Measurements from ENCODE around the gene EML2. TPM values are rescaled to one million over a fixed set of nuclear protein-coding genes. Genes with fewer than 3 reads are reported as not detected.
"Not testable (repeated sequence)": the region's sequence is repeated elsewhere in the genome, so short reads cannot be mapped to it uniquely, and the experiment has no call there.

The EML2 gene
- total RNA-seq, 8 experiments from 2014 or later = 11.7 to 49.2 (median 24.6) TPM

DNA sequence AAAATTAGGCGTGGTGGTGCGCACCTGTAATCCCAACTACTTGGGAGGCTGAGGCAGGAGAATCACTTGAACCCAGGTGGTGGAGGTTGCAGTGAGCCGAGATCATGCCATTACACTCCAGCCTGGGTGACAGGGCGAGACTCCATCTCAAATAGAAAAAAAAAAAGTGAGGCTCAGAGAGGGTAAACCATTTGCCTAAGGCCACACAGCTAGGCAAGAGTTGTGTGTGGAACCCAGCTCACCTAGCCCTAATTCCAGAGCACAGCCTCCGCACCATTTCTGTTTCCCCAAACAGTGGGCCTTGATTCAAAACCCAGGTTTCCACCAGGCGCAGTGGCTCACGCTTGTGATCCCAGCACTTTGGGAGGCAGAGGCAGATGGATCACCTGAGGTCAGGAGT is 11.0 kb downstream of the EML2 start:
- H3K4me3 ChIP-seq; in situ Hi-C loops (cut with MboI; ENCODE audit: low pct_unique_long_range_greater_than_20kb in 2 of 9, low sequenced_read_pairs in 9 of 9, unreplicated experiment in 9 of 9); H3K27ac ChIP-seq; ATAC-seq (replicated peaks in 6 of 8); H3K4me1 ChIP-seq (replicated peaks in 1 of 2): not testable (repeated sequence)
- WGBS, 10 experiments = 88 to 100% (median 99%) methylated on average over 1 to 6 of the region's 7 CpGs; no CpG with 5 or more reads in 6 of the 10 experiments

DNA sequence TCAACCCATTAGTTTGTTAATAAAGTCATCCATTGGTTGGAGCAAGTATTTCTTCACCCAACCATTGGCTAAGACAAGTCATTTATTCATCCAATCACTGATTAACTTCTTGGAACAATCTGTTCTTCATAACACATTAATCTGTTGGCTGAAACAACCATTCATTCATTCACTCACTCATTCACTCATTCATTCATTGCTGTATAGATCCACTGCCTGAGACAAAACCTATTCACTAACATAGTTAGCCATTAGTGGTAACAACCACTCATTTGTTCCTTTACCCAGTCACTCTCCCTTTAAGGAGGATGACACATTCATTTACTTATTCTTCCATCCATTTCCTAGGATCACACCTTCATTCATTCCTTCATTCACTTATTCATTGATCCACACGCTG is 15.2 kb downstream of the EML2 start:
- WGBS, 10 experiments = 67 to 83% (median 79%) methylated on average over 1 of the region's 1 CpG; no CpG with 5 or more reads in 6 of the 10 experiments
- Histone ChIP-seq H3K4me1 (replicated peaks in 1 of 2) (no peaks in the 10 kb centered on the region), H3K27ac (no peak overlapping the region), H3K4me3 (no peak overlapping the region)
- in situ Hi-C loops (cut with MboI; ENCODE audit: low pct_unique_long_range_greater_than_20kb in 2 of 9, low sequenced_read_pairs in 9 of 9, unreplicated experiment in 9 of 9) = no loop called here
- no peak for ATAC-seq (replicated peaks in 6 of 8)

GRCh38 chr19:45621976-45622503 is 17.2 kb downstream of the EML2 start:
- WGBS, 10 experiments = 50 to 100% (median 81%) methylated on average over 1 to 4 of the region's 6 CpGs
- no peak overlapping the region for H3K27ac ChIP-seq
- no peak for ATAC-seq (replicated peaks in 6 of 8)
- peaks cover 0 to under 1% of the 10 kb centered on the region in 2 donors for H3K4me1 ChIP-seq (replicated peaks in 1 of 2)
- no peak overlapping the region for H3K4me3 ChIP-seq
- in situ Hi-C loops (cut with MboI; ENCODE audit: low pct_unique_long_range_greater_than_20kb in 2 of 9, low sequenced_read_pairs in 9 of 9, unreplicated experiment in 9 of 9) = no loop called here

DNA sequence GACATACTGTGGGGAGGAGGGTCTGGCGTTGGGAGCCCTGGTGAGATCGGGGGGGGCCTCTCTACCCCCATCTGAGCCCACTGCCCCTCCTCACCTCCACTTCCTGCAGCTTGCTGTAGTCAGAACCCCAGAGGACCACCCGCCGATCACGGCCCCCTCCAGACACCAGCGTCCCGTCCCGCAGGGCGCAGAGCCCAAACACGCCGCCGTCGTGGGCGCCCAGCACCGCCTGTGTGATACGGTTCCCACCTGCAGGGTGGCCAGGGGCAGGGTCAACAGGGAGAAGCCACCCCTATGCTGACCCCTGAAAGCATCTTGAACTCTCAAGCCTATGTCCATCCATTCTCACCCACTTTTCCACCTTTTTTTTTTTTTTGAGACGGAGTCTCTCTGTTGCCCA is 17.8 kb downstream of the EML2 start:
- in situ Hi-C loops (cut with MboI; ENCODE audit: low pct_unique_long_range_greater_than_20kb in 2 of 9, low sequenced_read_pairs in 9 of 9, unreplicated experiment in 9 of 9) = no loop called here
- Histone ChIP-seq H3K4me1 (replicated peaks in 1 of 2) (peaks cover 5 to 7% of the 10 kb centered on the region in 2 donors), H3K4me3 (no peak overlapping the region), H3K27ac (no peak overlapping the region)
- WGBS, 10 experiments = 73 to 94% (median 80%) methylated on average over 1 to 10 of the region's 17 CpGs; no CpG with 5 or more reads in 7 of the 10 experiments
- no peak for ATAC-seq (replicated peaks in 6 of 8)

DNA sequence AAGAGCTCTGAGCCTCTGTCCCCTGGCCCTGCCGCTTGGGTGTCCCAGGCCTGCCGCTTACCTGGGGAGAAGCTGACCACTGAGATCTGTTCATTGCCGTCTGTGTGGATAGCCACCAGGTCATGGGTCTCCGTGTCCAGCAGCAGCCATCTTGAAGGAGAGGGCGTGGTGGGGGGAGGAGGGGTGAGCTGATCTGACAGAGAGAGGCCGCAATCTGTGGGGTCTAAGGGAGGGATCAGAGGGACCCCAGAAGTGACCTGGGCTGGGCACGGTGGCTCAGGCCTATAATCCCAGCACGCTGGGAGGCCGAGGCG is 22.5 kb downstream of the EML2 start:
- H3K4me3 ChIP-seq = peak overlapping the region; percentile 16 to 34 (median 23)
- in situ Hi-C loops (cut with MboI; ENCODE audit: low pct_unique_long_range_greater_than_20kb in 2 of 9, low sequenced_read_pairs in 9 of 9, unreplicated experiment in 9 of 9) = no loop called here
- no peak for ATAC-seq (replicated peaks in 6 of 8)
- 74 to 92% methylated on average over 3 to 4 of the region's 10 CpGs; no CpG with 5 or more reads in 8 of the 10 experiments for WGBS, 10 experiments
- H3K4me1 ChIP-seq (replicated peaks in 1 of 2) = peaks cover 7 to 9% of the 10 kb centered on the region in 2 donors
- peak overlapping the region; percentile 87 to 95 for H3K27ac ChIP-seq

- ATAC-seq (replicated peaks in 6 of 8) = peak; percentile 36 to 92 (median 90)
- Histone ChIP-seq H3K4me3 (peak overlapping the region; percentile 20 to 34 (median 25)), H3K27ac (peak overlapping the region; percentile 87 to 95), H3K4me1 (replicated peaks in 1 of 2) (peaks cover 7 to 9% of the 10 kb centered on the region in 2 donors)
- in situ Hi-C loops (cut with MboI; ENCODE audit: low pct_unique_long_range_greater_than_20kb in 2 of 9, low sequenced_read_pairs in 9 of 9, unreplicated experiment in 9 of 9) = no loop called here
- 73 to 100% methylated on average over 1 to 2 of the region's 37 CpGs; no CpG with 5 or more reads in 8 of the 10 experiments for WGBS, 10 experiments
These were observed 23.1 kb downstream of the EML2 start for GRCh38 chr19:45615795-45616703.

DNA sequence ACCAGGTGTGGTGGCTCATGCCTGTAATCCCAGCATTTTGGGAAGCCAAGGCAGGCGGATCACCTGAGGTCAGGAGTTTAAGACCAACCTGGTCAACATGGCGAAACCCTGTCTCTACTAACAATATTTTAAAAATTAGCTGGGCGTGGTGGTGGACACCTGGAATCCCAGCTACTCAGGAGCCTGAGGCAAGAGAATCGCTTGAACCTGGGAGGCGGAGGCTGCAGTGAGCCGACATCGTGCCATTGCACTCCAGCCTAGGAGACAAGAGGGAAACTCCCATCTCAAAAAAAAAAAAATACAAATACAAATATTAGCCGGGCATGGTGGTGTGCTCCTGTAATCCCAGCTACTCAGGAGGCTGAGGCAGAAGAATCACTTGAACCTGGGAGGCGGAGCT is 24.1 kb downstream of the EML2 start:
- H3K27ac ChIP-seq; H3K4me3 ChIP-seq; ATAC-seq (replicated peaks in 6 of 8); H3K4me1 ChIP-seq (replicated peaks in 1 of 2); in situ Hi-C loops (cut with MboI; ENCODE audit: low pct_unique_long_range_greater_than_20kb in 2 of 9, low sequenced_read_pairs in 9 of 9, unreplicated experiment in 9 of 9): not testable (repeated sequence)
- 75 to 100% (median 86%) methylated on average over 2 to 7 of the region's 9 CpGs; no CpG with 5 or more reads in 6 of the 10 experiments for WGBS, 10 experiments

DNA sequence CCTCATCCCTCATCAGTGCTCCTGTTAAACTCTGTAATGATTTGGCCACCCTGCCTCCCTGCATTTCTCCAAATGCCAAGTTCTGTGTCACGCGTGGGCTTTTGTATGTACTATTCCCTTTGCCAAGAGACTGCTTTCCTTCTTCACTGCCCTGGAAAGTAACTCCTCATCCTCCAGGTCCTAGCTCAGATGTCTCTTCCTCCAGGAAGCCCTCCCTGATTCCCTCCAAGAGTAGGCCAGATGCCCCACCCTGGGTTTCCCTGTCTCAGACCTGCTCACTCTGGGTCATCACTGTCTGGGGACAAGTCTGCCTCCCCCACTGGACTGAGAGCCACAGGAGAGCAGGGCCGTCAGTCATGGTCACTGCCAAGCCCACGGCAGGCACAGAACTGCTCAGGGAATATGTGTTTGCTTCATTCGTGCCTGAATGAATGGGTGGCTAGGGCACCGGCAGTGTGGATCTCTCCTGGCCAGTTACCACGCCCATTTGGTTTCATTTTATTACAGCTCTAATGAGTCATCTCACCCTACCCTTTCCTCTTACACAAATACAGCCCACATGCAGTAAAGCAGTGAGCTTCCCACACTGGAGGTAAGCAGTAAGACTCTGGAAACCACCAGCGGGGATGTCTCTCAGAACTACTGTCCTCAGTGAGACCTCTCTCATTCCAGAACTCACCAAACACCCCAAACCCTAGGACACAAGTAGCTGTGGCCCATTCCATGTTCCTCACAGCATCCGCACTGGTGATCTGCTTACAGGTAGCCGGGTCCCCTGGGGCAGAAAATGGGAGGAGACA is 25.1 kb downstream of the EML2 start:
- in situ Hi-C loops (cut with MboI; ENCODE audit: low pct_unique_long_range_greater_than_20kb in 2 of 9, low sequenced_read_pairs in 9 of 9, unreplicated experiment in 9 of 9) = no loop called here
- 14 to 100% (median 92%) methylated on average over 1 to 6 of the region's 10 CpGs; no CpG with 5 or more reads in 3 of the 10 experiments for WGBS, 10 experiments
- peak in 3 of 8 experiments; percentile 77 to 98 (median 97) for ATAC-seq (replicated peaks in 6 of 8)

DNA sequence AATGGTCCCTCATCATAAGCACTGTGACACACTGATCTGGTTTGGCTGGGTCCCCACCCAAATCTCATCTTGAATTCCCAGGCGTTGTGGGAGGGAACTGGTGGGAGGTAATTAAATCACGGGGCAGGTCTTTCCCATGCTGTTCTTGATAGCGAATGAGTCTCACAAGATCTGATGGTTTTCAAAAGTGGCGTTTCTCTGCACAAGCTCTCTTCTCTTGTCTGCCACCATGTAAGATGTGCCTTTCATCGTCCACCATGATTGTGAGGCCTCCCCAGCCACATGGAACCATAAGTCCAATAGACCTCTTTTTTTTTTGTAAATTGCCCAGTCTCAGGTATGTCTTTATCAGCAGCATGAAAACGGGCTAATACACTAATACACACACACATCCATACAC is 30.2 kb downstream of the EML2 start:
- 87 to 100% (median 98%) methylated on average over 1 to 4 of the region's 6 CpGs; no CpG with 5 or more reads in 4 of the 10 experiments for WGBS, 10 experiments
- Histone ChIP-seq H3K4me3 (no peak overlapping the region), H3K27ac (no peak overlapping the region), H3K4me1 (replicated peaks in 1 of 2) (peaks cover 0 to 9% of the 10 kb centered on the region in 2 donors)
- in situ Hi-C loops (cut with MboI; ENCODE audit: low pct_unique_long_range_greater_than_20kb in 2 of 9, low sequenced_read_pairs in 9 of 9, unreplicated experiment in 9 of 9) = no loop called here
- no peak for ATAC-seq (replicated peaks in 6 of 8)

More for the DNA sequence above, 25.1 kb downstream of the EML2 start:
- H3K4me1 ChIP-seq (replicated peaks in 1 of 2) = peaks cover 7 to 9% of the 10 kb centered on the region in 2 donors
- no peak overlapping the region for H3K4me3 ChIP-seq
- no peak overlapping the region for H3K27ac ChIP-seq

- H3K4me3 ChIP-seq = no peak overlapping the region
- ATAC-seq (replicated peaks in 6 of 8) = peak; percentile 81 to 88 (median 85)
- in situ Hi-C loops (cut with MboI; ENCODE audit: low pct_unique_long_range_greater_than_20kb in 2 of 9, low sequenced_read_pairs in 9 of 9, unreplicated experiment in 9 of 9) = no loop called here
- H3K4me1 ChIP-seq (replicated peaks in 1 of 2) = peaks cover 0 to 9% of the 10 kb centered on the region in 2 donors
- WGBS, 10 experiments = 4 to 86% (median 57%) methylated on average over 2 to 8 of the region's 28 CpGs; no CpG with 5 or more reads in 2 of the 10 experiments
- no peak overlapping the region for H3K27ac ChIP-seq
These were observed 31.8 kb downstream of the EML2 start for GRCh38 chr19:45607071-45608029.

GRCh38 chr19:45601524-45602374 is 37.4 kb downstream of the EML2 start, which contains the start of gene GPR4:
Gene GPR4 (minus strand): TSS chr19:45602212. CDS start chr19:45591866, 10,346 bp downstream.
- Histone ChIP-seq H3K4me1 (replicated peaks in 1 of 2) (peaks cover 0 to 24% of the 10 kb centered on the region in 2 donors), H3K27ac (no peak within 1 kb of the TSS), H3K4me3 (no peak within 1 kb of the TSS)
- 0 to 28% (median 14%) methylated on average over 1 to 4 of the region's 52 CpGs; no CpG with 5 or more reads in 4 of the 10 experiments for WGBS, 10 experiments
- in situ Hi-C loops (cut with MboI; ENCODE audit: low pct_unique_long_range_greater_than_20kb in 2 of 9, low sequenced_read_pairs in 9 of 9, unreplicated experiment in 9 of 9) = no loop called here
- peak; percentile 57 to 78 (median 69) for ATAC-seq (replicated peaks in 6 of 8)

Measured in motor neuron (in vitro differentiated cells).